HEK293 (cell line): ENCODE measurements around the gene SCG3.

Experiments used
- CTCF ChIA-PET: fragments of 350-600 bp; formaldehyde crosslinking; extraction: SDS; loops from one replicate; lab custom pipeline; 2021; ENCODE audit warnings: antibody characterized with exemption; lab: Yijun Ruan, JAX
- POLR2A ChIA-PET: fragments of 300-600 bp; formaldehyde crosslinking; extraction: SDS; loops from one replicate; lab custom pipeline; 2020; ENCODE audit warnings: antibody characterized with exemption, inconsistent platforms; lab: Yijun Ruan, JAX
- H3K27ac ChIP-seq: fragments of 200-500 bp; sonication (Bioruptor generic); 2 replicates; pipeline ENCODE4 v1.5.1; 2014; ENCODE audit warnings: low read depth, low read length, control low read depth, inconsistent platforms; ENCODE audit errors: extremely low read depth
- H3K36me3 ChIP-seq, 2 experiments: fragments of 200-500 bp in 1 of 2; sonication (Bioruptor generic) in 1 of 2; 1 replicate in 1 of 2; 2 replicates in 1 of 2; pipeline ENCODE4 v1.5.1; 2014 to 2017; ENCODE audit warnings: inconsistent platforms in 2 of 2, low read length in 2 of 2; ENCODE audit not compliant: control insufficient read depth in 2 of 2, insufficient read depth in 1 of 2
- H3K4me1 ChIP-seq: fragments of 200-500 bp; sonication (Bioruptor generic); 2 replicates; pipeline ENCODE4 v1.5.1; 2014; ENCODE audit warnings: mild to moderate bottlenecking, low read length, inconsistent platforms; ENCODE audit not compliant: control insufficient read depth, insufficient read depth
- H3K4me3 ChIP-seq: 2 replicates; pipeline ENCODE4 v1.5.1; 2011; ENCODE audit warnings: low read depth, mild to moderate bottlenecking, control low read depth, low read length, moderate library complexity
- H3K9me3 ChIP-seq: fragments of 200-500 bp; sonication (Bioruptor generic); 2 replicates; pipeline ENCODE4 v1.5.1; 2014; ENCODE audit warnings: low read depth, low read length, inconsistent platforms; ENCODE audit not compliant: control insufficient read depth, insufficient read depth
- GFI1B ChIP-seq: fragments of 450-650 bp; formaldehyde crosslinking; IDR thresholded peaks from 2 replicates; pipeline ENCODE4 v1.5.1; 2016; ENCODE audit warnings: missing biosample characterization, missing genetic modification characterization
- GLIS2 ChIP-seq: fragments of 450-650 bp; formaldehyde crosslinking; IDR thresholded peaks from 2 replicates; pipeline ENCODE4 v1.5.1; 2016; ENCODE audit warnings: missing biosample characterization, missing genetic modification characterization
- MEIS1 ChIP-seq: sonication (generic); formaldehyde crosslinking; IDR thresholded peaks from 2 replicates; pipeline ENCODE4 v1.8.1; 2022; ENCODE audit warnings: missing genetic modification reagents, mild to moderate bottlenecking, borderline replicate concordance
- SP3 ChIP-seq: fragments of 450-650 bp; formaldehyde crosslinking; IDR thresholded peaks from 2 replicates; pipeline ENCODE4 v1.5.1; 2016; ENCODE audit warnings: missing biosample characterization, missing genetic modification characterization
- ZFP41 ChIP-seq: fragments of 450-650 bp; formaldehyde crosslinking; IDR thresholded peaks from 2 replicates; pipeline ENCODE4 v1.5.1; 2016; ENCODE audit warnings: missing biosample characterization, missing genetic modification characterization, borderline replicate concordance
- ZNF155 ChIP-seq: fragments of 450-650 bp; formaldehyde crosslinking; IDR thresholded peaks from 2 replicates; pipeline ENCODE4 v1.5.1; 2016; ENCODE audit warnings: missing biosample characterization, missing genetic modification characterization
- ZNF26 ChIP-seq: fragments of 450-650 bp; formaldehyde crosslinking; IDR thresholded peaks from 2 replicates; pipeline ENCODE4 v1.5.1; 2016; ENCODE audit warnings: missing biosample characterization, missing genetic modification characterization
- ZNF398 ChIP-seq: fragments of 450-650 bp; formaldehyde crosslinking; IDR thresholded peaks from 2 replicates; pipeline ENCODE4 v1.5.1; 2017; ENCODE audit warnings: missing biosample characterization, missing genetic modification characterization
- ZNF473 ChIP-seq: fragments of 450-650 bp; formaldehyde crosslinking; IDR thresholded peaks from 2 replicates; pipeline ENCODE4 v1.5.1; 2017; ENCODE audit warnings: missing biosample characterization, missing genetic modification characterization
- ZNF48 ChIP-seq: fragments of 450-650 bp; formaldehyde crosslinking; IDR thresholded peaks from 2 replicates; pipeline ENCODE4 v1.5.1; 2016; ENCODE audit warnings: missing biosample characterization, missing genetic modification characterization
- ZNF510 ChIP-seq: fragments of 450-650 bp; formaldehyde crosslinking; IDR thresholded peaks from 2 replicates; pipeline ENCODE4 v1.5.1; 2018; ENCODE audit warnings: mild to moderate bottlenecking, missing genetic modification characterization, missing biosample characterization; ENCODE audit not compliant: insufficient replicate concordance
- ZNF548 ChIP-seq: fragments of 450-650 bp; formaldehyde crosslinking; IDR thresholded peaks from 2 replicates; pipeline ENCODE4 v1.5.1; 2016; ENCODE audit warnings: missing biosample characterization, missing genetic modification characterization
- ZNF621 ChIP-seq: fragments of 450-650 bp; formaldehyde crosslinking; IDR thresholded peaks from 2 replicates; pipeline ENCODE4 v1.5.1; 2017; ENCODE audit warnings: missing biosample characterization, missing genetic modification characterization
- TF ChIP-seq, protein P1 (sequence below): fragments of 450-650 bp; formaldehyde crosslinking; IDR thresholded peaks from 2 replicates; pipeline ENCODE4 v1.5.1; 2016; ENCODE audit warnings: missing biosample characterization, missing genetic modification characterization
- TF ChIP-seq, protein P2 (sequence below): fragments of 450-650 bp; formaldehyde crosslinking; IDR thresholded peaks from 2 replicates; pipeline ENCODE4 v1.5.1; 2016; ENCODE audit warnings: missing biosample characterization, missing genetic modification characterization

Gene SCG3

DNA sequence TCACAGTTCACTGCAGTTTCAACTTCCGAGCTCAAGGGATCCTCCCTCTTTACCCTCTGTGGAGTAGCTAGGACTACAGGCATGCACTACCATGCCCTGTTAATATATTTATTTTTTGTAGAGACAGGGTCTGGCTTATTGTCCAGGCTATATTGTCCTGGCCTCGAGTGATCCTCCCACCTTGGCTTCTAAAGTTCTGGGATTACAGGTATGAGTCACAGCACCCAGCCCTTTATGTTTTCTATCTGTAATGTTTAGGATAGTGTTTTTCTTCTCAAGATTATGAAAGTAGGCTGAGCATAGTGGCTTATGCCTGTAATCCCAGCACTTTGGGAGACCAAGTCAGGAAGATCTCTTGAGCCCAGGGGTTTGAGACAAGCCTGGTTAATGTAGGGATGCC lies 11.9 kb upstream of the SCG3 start:
- Histone ChIP-seq H3K27ac (no peak overlapping the region), H3K36me3 (no peaks in the 10 kb centered on the region), H3K4me1 (no peaks in the 10 kb centered on the region), H3K4me3 (no peak overlapping the region), H3K9me3 (no peaks in the 10 kb centered on the region)
- POLR2A ChIA-PET, result no interaction called here
- TF ChIP-seq ZNF48 (tag by site-specific recombination) (no peak), ZNF155 (no peak), ZNF26 (tag by site-specific recombination) (no peak)
- TF ChIP-seq, protein P1, sequence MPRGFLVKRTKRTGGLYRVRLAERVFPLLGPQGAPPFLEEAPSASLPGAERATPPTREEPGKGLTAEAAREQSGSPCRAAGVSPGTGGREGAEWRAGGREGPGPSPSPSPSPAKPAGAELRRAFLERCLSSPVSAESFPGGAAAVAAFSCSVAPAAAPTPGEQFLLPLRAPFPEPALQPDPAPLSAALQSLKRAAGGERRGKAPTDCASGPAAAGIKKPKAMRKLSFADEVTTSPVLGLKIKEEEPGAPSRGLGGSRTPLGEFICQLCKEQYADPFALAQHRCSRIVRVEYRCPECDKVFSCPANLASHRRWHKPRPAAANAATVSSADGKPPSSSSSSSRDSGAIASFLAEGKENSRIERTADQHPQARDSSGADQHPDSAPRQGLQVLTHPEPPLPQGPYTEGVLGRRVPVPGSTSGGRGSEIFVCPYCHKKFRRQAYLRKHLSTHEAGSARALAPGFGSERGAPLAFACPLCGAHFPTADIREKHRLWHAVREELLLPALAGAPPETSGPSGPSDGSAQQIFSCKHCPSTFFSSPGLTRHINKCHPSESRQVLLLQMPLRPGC, result no peak
- CTCF ChIA-PET, result no interaction called here

DNA sequence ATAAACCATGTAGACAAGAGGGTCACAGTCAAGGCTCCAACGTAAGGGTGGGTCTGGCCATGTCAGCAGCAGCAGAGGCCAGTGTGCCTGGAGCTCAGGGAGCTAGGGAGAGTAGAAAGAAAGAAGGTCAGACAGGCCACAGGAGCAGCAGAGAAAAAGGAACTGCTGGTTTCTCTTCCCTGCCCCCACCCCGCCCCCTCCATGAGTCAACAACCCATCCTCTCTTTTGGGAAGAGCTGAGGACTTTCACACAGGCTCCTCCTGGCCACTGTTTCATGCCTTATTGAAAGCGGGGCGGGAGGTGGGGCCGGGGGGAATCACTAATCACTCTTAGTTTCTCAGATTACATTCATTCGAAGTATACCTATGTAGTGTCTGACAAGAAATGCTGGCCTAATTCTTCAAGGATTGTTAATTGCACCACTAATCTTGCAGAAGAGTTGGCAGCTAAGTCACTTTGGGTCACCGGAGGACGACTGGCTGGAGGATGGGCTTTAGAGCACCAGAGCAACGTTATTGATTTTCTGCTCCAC lies 9.1 kb upstream of the SCG3 start:
- H3K4me3 ChIP-seq, result no peak overlapping the region
- ChIA-PET CTCF (no interaction called here), POLR2A (no interaction called here)
- no peaks in the 10 kb centered on the region for H3K9me3 ChIP-seq
- H3K36me3 ChIP-seq, result no peaks in the 10 kb centered on the region
- H3K27ac ChIP-seq, result no peak overlapping the region
- H3K4me1 ChIP-seq, result no peaks in the 10 kb centered on the region
- TF ChIP-seq ZNF398 (tag by site-specific recombination) (0 out of 2 replicates have a peak, but pooled peaks have one; percentile 9), ZFP41 (tag by site-specific recombination) (no peak)

DNA sequence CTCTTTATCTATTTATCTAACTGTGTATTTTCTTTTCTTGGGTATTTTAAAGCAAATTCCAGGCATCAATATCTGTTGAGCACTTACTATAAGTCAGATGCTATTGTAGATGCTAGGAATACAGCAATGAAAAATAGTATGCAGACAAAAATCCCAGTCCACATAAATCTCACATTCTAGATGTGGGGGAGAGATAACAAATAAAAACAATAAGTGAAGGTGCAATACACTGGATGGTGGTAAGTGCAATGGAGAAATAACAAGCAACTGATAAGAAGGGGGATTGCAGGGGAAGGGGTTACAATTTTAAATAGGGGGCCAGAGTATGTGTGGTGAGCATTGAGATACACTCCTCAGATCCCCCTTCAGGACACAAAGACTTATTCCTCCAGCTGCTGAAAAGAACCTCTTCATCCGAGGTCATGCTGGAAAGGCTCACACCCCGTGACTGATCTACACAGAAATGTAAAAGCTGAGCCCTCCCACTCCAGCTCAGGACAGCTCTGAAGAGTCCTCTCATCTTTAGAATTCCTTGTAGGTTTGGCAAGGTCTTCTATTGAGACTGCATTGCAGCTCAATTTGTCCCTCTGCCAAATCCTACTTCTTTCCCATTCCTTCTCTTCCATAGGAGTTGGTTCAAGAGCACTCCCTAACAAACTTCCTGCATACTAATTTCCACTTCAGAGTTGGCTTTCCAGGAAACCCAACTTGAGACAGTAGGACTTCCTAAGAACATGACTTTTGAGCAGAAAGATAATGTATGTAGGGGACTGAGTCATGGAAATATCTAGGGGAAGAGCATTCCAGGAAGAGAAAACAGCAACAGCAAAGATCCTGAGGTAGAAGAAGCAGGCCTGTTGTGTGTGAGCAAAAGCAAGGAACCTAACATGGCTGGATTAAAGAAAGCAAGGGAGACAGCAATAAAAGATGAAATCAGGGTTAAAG lies 8.1 kb upstream of the SCG3 start:
- ChIA-PET CTCF (interaction anchor here (0.6 to 0.7 kb wide), 3 partner anchors 10 to 23 kb away, joined by 3 read pairs; no protein-coding TSS in a partner anchor), POLR2A (interaction anchor here (0.6 kb wide), 1 partner anchor 36 kb away, joined by 3 read pairs; no protein-coding TSS in a partner anchor)
- Histone ChIP-seq H3K9me3 (no peaks in the 10 kb centered on the region), H3K36me3 (no peaks in the 10 kb centered on the region), H3K4me3 (no peak overlapping the region), H3K4me1 (no peaks in the 10 kb centered on the region), H3K27ac (no peak overlapping the region)
- TF ChIP-seq ZNF510 (tag by site-specific recombination), result no peak
- TF ChIP-seq, protein P2, sequence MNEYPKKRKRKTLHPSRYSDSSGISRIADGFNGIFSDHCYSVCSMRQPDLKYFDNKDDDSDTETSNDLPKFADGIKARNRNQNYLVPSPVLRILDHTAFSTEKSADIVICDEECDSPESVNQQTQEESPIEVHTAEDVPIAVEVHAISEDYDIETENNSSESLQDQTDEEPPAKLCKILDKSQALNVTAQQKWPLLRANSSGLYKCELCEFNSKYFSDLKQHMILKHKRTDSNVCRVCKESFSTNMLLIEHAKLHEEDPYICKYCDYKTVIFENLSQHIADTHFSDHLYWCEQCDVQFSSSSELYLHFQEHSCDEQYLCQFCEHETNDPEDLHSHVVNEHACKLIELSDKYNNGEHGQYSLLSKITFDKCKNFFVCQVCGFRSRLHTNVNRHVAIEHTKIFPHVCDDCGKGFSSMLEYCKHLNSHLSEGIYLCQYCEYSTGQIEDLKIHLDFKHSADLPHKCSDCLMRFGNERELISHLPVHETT (tag by site-specific recombination), result no peak
- TF ChIP-seq GLIS2 (tag by site-specific recombination), result no peak
- no peak for TF ChIP-seq SP3 (tag by site-specific recombination)
- TF ChIP-seq MEIS1 (CRISPR knock-in tag), result no peak
- no peak for TF ChIP-seq ZNF621 (tag by site-specific recombination)
- TF ChIP-seq ZNF473 (tag by site-specific recombination), result no peak
- TF ChIP-seq, protein P1, result no peak
- no peak for TF ChIP-seq ZNF548 (tag by site-specific recombination)
- TF ChIP-seq GFI1B (tag by site-specific recombination), result no peak
